ENCODE results near the gene USP3.

Gene USP3

GRCh38 chr15:63469190-63469589 lies 35.2 kb upstream of the USP3 start:
- DNase-seq (no peak), ATAC-seq (replicated peaks) (no peak)
- Mint-ChIP-seq H3K27me3 (no peaks in the 10 kb centered on the region), H3K36me3 (ENCODE audit: insufficient read depth) (no peaks in the 10 kb centered on the region), H3K27ac (no peak overlapping the region), H3K9me3 (no peaks in the 10 kb centered on the region), H3K4me3 (no peak overlapping the region), H3K4me1 (ENCODE audit: low read depth in 2 of 2) (peaks cover 14 to 20% of the 10 kb centered on the region in 2 donors)

GRCh38 chr15:63469984-63470383 lies 34.4 kb upstream of the USP3 start:
- peak overlapping the region; percentile 52 to 67 for H3K27ac Mint-ChIP-seq
- no peaks in the 10 kb centered on the region for H3K27me3 Mint-ChIP-seq
- peaks cover 15 to 22% of the 10 kb centered on the region in 2 donors for H3K4me1 Mint-ChIP-seq (ENCODE audit: low read depth in 2 of 2)
- no peak overlapping the region for H3K4me3 Mint-ChIP-seq
- DNase-seq, result no peak
- no peaks in the 10 kb centered on the region for H3K36me3 Mint-ChIP-seq (ENCODE audit: insufficient read depth)
- H3K9me3 Mint-ChIP-seq, result no peaks in the 10 kb centered on the region
- no peak for ATAC-seq (replicated peaks)

GRCh38 chr15:63473007-63473748 lies 31.2 kb upstream of the USP3 start:
- peaks cover 10 to 17% of the 10 kb centered on the region in 2 donors for H3K4me1 Mint-ChIP-seq (ENCODE audit: low read depth in 2 of 2)
- no peak overlapping the region for H3K4me3 Mint-ChIP-seq
- DNase-seq, result no peak
- no peaks in the 10 kb centered on the region for H3K36me3 Mint-ChIP-seq (ENCODE audit: insufficient read depth)
- peak overlapping the region in 1 of 2 donors; percentile 70 for H3K27ac Mint-ChIP-seq
- H3K9me3 Mint-ChIP-seq, result no peaks in the 10 kb centered on the region
- no peaks in the 10 kb centered on the region for H3K27me3 Mint-ChIP-seq
- peak; percentile 54 for ATAC-seq (replicated peaks)

GRCh38 chr15:63473749-63473998 lies 30.7 kb upstream of the USP3 start:
- DNase-seq, result no peak
- H3K4me1 Mint-ChIP-seq (ENCODE audit: low read depth in 2 of 2), result peaks cover 10 to 17% of the 10 kb centered on the region in 2 donors
- no peak for ATAC-seq (replicated peaks)
- no peaks in the 10 kb centered on the region for H3K9me3 Mint-ChIP-seq
- H3K27me3 Mint-ChIP-seq, result no peaks in the 10 kb centered on the region
- H3K27ac Mint-ChIP-seq, result peak overlapping the region; percentile 70 to 71
- no peaks in the 10 kb centered on the region for H3K36me3 Mint-ChIP-seq (ENCODE audit: insufficient read depth)
- peak overlapping the region in 1 of 2 donors; percentile 28 for H3K4me3 Mint-ChIP-seq

GRCh38 chr15:63473999-63474809 lies 30.2 kb upstream of the USP3 start:
- peaks cover 14 to 17% of the 10 kb centered on the region in 2 donors for H3K4me1 Mint-ChIP-seq (ENCODE audit: low read depth in 2 of 2)
- H3K27ac Mint-ChIP-seq, result peak overlapping the region; percentile 70 to 71
- no peak for DNase-seq
- peak overlapping the region in 1 of 2 donors; percentile 28 for H3K4me3 Mint-ChIP-seq
- no peaks in the 10 kb centered on the region for H3K9me3 Mint-ChIP-seq
- ATAC-seq (replicated peaks), result peak; percentile 80
- no peaks in the 10 kb centered on the region for H3K36me3 Mint-ChIP-seq (ENCODE audit: insufficient read depth)
- no peaks in the 10 kb centered on the region for H3K27me3 Mint-ChIP-seq

GRCh38 chr15:63474810-63475316 lies 29.5 kb upstream of the USP3 start:
- H3K27ac Mint-ChIP-seq, result peak overlapping the region in 1 of 2 donors; percentile 71
- peaks cover 19 to 23% of the 10 kb centered on the region in 2 donors for H3K4me1 Mint-ChIP-seq (ENCODE audit: low read depth in 2 of 2)
- DNase-seq, result no peak

GRCh38 chr15:63475707-63476106 lies 28.7 kb upstream of the USP3 start:
- DNase-seq, result no peak
- H3K4me1 Mint-ChIP-seq (ENCODE audit: low read depth in 2 of 2), result peaks cover 19 to 25% of the 10 kb centered on the region in 2 donors
- no peak overlapping the region for H3K27ac Mint-ChIP-seq
- H3K9me3 Mint-ChIP-seq, result no peaks in the 10 kb centered on the region
- no peak for ATAC-seq (replicated peaks)
- no peak overlapping the region for H3K4me3 Mint-ChIP-seq
- no peaks in the 10 kb centered on the region for H3K36me3 Mint-ChIP-seq (ENCODE audit: insufficient read depth)
- H3K27me3 Mint-ChIP-seq, result no peaks in the 10 kb centered on the region

More at GRCh38 chr15:63474810-63475316, 29.5 kb upstream of the USP3 start:
- H3K4me3 Mint-ChIP-seq, result no peak overlapping the region
- no peak for ATAC-seq (replicated peaks)
- H3K36me3 Mint-ChIP-seq (ENCODE audit: insufficient read depth), result no peaks in the 10 kb centered on the region
- H3K27me3 Mint-ChIP-seq, result no peaks in the 10 kb centered on the region
- no peaks in the 10 kb centered on the region for H3K9me3 Mint-ChIP-seq

GRCh38 chr15:63476229-63476632 lies 28.2 kb upstream of the USP3 start:
- Mint-ChIP-seq H3K4me3 (no peak overlapping the region), H3K36me3 (ENCODE audit: insufficient read depth) (no peaks in the 10 kb centered on the region), H3K27me3 (no peaks in the 10 kb centered on the region), H3K9me3 (no peaks in the 10 kb centered on the region), H3K4me1 (ENCODE audit: low read depth in 2 of 2) (peaks cover 19 to 25% of the 10 kb centered on the region in 2 donors), H3K27ac (no peak overlapping the region)
- ATAC-seq (replicated peaks) (no peak), DNase-seq (no peak)

- no peaks in the 10 kb centered on the region for H3K9me3 Mint-ChIP-seq
- ATAC-seq (replicated peaks), result no peak
- peaks cover 14 to 24% of the 10 kb centered on the region in 2 donors for H3K4me1 Mint-ChIP-seq (ENCODE audit: low read depth in 2 of 2)
- H3K4me3 Mint-ChIP-seq, result no peak overlapping the region
- no peaks in the 10 kb centered on the region for H3K27me3 Mint-ChIP-seq
- no peak overlapping the region for H3K27ac Mint-ChIP-seq
- H3K36me3 Mint-ChIP-seq (ENCODE audit: insufficient read depth), result peaks cover 6% of the 10 kb centered on the region
- no peak for DNase-seq
Measured at GRCh38 chr15:63478243-63478642, 26.1 kb upstream of the USP3 start.

GRCh38 chr15:63480441-63480821 lies 24.0 kb upstream of the USP3 start:
- peak overlapping the region in 1 of 2 donors; percentile 17 for H3K4me3 Mint-ChIP-seq
- no peaks in the 10 kb centered on the region for H3K27me3 Mint-ChIP-seq
- peak overlapping the region; percentile 53 to 87 for H3K27ac Mint-ChIP-seq
- no peak for DNase-seq
- ATAC-seq (replicated peaks), result no peak
- H3K4me1 Mint-ChIP-seq (ENCODE audit: low read depth in 2 of 2), result peaks cover 24 to 25% of the 10 kb centered on the region in 2 donors
- H3K9me3 Mint-ChIP-seq, result no peaks in the 10 kb centered on the region
- peaks cover 6% of the 10 kb centered on the region for H3K36me3 Mint-ChIP-seq (ENCODE audit: insufficient read depth)

- Mint-ChIP-seq H3K4me3 (no peak overlapping the region), H3K27me3 (no peaks in the 10 kb centered on the region), H3K9me3 (no peaks in the 10 kb centered on the region), H3K27ac (peak overlapping the region; percentile 53 to 87), H3K4me1 (ENCODE audit: low read depth in 2 of 2) (peaks cover 24 to 25% of the 10 kb centered on the region in 2 donors), H3K36me3 (ENCODE audit: insufficient read depth) (peaks cover 6% of the 10 kb centered on the region)
- ATAC-seq (replicated peaks) (no peak), DNase-seq (no peak)
Measured at GRCh38 chr15:63481105-63481810, 23.1 kb upstream of the USP3 start.

GRCh38 chr15:63482874-63483323 lies 21.5 kb upstream of the USP3 start:
- Mint-ChIP-seq H3K27me3 (no peaks in the 10 kb centered on the region), H3K27ac (peak overlapping the region; percentile 65 to 79), H3K36me3 (ENCODE audit: insufficient read depth) (peaks cover 9% of the 10 kb centered on the region), H3K4me3 (no peak overlapping the region), H3K4me1 (ENCODE audit: low read depth in 2 of 2) (peaks cover 28 to 30% of the 10 kb centered on the region in 2 donors), H3K9me3 (no peaks in the 10 kb centered on the region)
- ATAC-seq (replicated peaks), result no peak
- DNase-seq, result no peak

Data from effector memory CD8-positive, alpha-beta T cell (primary cell).